ENCODE results near the gene TRAF3IP1.
"Not testable (repeated sequence)": the region's sequence is repeated elsewhere in the genome, so short reads cannot be mapped to it uniquely, and the experiment has no call there.

Gene TRAF3IP1

DNA sequence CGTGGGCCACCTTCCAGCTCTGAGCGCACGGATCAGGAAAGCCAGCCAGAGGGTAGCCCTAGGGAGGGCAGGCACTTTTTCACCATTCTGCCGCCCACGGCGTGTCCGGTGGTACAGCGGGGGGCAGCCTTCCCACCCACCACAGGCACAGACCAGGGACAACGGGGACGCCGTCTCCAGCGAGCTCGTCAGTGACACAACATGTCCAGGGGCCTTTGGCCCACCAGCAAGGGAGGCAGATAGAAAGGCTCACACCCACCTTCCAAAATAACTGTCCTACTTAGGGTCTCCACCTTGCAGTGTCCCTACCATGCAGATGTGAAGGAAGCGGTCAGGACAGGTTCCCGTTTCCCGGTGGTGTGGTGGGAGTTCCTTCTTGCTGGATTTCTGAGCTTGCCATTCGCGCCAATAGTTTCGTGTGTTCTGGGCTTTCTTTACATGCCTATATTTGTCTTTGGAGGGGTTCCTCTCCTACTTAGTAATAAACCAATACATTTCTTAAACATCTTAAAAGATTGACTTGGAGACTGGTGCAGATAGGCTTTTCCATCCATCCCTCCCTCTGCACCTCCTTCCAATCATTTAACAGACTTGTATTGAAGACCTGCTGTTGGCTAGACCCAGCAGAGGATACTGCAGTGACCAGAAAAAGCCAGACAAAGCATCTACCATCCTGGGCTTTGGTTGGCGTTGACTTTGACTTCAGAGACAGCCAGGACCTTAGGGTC lies 107.3 kb downstream of the TRAF3IP1 start:
- DNase-seq (ENCODE audit: low spot score), result no peak

DNA sequence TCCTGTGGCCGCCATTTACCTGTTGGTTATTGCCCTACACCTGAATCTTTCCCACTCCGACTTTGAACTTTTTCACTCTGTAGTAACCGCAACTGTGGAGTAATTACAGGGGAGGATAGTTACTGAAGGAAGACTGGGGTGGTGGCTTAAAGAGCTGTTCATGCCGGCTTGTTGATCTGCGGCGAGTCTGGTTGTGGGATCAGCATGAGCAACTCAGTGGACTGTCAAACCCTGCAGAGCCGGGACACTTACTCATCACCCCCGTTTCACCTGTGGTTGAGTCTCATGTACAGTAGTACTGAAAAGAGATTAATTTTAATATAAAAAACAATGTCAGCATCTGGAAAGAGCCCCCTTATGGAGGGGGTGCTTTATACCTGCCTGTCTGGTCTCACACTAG lies 108.5 kb downstream of the TRAF3IP1 start:
- no peak for DNase-seq (ENCODE audit: low spot score)

DNA sequence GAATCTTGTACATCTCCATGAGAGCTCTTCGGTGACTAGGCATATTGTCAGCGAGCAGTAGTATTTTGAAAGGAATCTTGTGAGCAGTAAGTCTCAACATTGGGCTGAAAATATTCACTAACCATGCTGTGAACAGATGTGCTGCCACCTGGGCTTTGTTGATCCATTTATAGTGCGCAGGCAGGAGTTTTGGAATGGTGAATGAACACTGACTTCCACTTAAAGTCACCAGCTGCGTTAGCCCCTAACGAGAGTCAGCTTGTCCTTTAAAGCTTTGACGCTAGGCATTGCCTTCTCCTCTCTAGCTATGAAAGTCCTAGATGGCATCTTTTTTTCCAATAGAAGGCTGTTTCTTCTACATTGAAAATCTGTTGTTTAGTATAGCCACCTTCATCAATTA lies 110.5 kb downstream of the TRAF3IP1 start:
- no peak for DNase-seq (ENCODE audit: low spot score)

DNA sequence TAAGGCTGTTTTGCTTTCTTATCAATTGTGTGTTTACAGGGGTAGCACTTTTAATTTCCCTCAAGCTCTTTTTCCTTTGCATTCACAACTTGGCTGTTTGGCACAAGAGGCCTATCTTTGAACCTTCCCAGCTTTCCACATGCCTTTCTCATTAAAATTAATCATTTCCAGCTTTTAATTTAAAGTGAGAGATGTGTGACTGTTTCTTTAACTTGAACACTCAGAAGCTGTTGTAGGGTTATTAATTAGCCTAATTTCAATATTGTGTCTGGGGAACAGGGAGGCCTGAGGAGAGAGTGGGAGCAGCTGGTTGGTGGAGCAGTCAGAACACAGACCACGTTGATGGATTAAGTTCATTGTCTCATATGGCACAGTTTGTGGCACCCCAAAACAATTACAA lies 111.1 kb downstream of the TRAF3IP1 start:
- no peak for DNase-seq (ENCODE audit: low spot score)

DNA sequence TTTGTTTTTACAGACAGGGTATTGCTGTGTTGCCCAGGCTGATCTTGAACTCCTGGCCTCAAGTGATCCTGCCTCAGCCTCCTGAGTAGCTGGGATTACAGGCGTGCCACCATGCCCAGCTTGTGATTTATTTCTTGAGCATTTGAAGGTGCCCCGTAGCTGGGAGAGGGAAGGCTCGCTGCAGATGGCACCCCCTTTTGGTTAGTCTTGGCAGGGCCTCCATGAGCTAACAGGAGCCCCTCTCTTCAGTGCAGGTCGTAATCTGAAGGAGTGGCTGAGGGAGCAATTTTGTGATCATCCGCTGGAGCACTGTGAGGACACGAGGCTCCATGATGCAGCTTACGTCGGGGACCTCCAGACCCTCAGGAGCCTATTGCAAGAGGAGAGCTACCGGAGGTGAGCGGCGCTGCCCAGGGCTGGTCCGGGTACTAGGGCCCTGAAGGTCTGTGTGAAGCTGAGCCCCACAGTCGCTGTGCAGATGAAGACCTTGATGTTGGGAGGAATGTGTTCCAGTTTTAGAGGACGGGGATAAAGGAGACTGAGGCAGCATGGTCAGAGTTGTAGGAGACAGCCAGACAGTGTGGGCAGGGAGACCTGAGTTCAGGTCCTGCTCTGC lies 113.1 kb downstream of the TRAF3IP1 start:
- no peak for DNase-seq (ENCODE audit: low spot score)

- no peak for DNase-seq (ENCODE audit: low spot score)
Observed at GRCh38 chr2:238433941-238434845, 113.9 kb downstream of the TRAF3IP1 start.

GRCh38 chr2:238434846-238435751 lies 114.8 kb downstream of the TRAF3IP1 start:
- no peak for DNase-seq (ENCODE audit: low spot score)

DNA sequence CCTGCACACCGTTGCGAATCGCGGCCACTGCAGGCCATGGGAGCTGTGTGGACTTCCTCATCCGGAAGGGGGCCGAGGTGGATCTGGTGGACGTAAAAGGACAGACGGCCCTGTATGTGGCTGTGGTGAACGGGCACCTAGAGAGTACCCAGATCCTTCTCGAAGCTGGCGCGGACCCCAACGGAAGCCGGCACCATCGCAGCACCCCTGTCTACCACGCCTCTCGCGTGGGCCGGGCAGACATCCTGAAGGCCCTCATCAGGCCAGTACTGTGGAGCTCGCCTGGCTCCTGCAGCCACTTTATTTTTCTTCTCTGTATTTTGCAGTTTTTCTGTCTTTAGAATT lies 115.4 kb downstream of the TRAF3IP1 start:
- DNase-seq (ENCODE audit: low spot score), result no peak

- DNase-seq (ENCODE audit: low spot score), result no peak
Observed at GRCh38 chr2:238438856-238439849, 118.8 kb downstream of the TRAF3IP1 start.

DNA sequence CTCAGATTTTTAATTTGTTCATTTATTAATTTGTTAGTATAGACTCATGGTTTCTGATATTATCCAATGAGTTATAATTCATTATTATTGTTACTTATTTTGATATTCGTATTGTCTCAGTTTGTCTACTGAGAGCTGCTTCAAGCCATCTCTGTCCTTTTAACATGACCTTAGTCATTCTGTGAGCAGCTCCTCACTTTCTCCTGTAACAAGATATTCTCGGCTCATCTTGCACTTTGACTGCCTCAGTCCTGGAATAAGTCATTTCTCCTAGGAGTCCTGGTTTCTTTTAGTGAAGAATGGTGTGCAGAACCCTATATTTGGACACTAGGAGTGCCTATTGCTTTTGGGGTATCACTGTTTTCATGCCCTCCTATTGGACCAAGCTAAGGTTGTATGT lies 119.6 kb downstream of the TRAF3IP1 start:
- no peak for DNase-seq (ENCODE audit: low spot score)

DNA sequence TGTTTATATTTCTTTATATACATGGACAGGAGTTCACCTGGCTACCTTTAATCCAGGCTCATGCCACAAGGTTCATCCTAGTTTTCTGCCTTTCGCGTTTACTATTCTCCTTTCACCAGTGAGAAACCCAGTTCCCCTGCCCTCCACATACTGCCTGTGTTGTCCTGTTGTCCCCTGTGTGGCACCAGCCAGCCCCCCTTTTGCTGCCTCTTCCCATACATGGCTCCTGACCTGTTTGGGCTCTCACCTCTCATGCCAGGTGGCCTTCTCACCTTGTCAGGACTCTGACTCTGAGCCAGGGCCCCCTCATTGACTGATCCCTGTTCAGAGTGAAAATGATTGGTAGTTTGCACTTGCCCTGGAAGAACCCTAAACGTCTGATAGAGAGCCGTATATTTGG lies 120.0 kb downstream of the TRAF3IP1 start:
- no peak for DNase-seq (ENCODE audit: low spot score)

DNA sequence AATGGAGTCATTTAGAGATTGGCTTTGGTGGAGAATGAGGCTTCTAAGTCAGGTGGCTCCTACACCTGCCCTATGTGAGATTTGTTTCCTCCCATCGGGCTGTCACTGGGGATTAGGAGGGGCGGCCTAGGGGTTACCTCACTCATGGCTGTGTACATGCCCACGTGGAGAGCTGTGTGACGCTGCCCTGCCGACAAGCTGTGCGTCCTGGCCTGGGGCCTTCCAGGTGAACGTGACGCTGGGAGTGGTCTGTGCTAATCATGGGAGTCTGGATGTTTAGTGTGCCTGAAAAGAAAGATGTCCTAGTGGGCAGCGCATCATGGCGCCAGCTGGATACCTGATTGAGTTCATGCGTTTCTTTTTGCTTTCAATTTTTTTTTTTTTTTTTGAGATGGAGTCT lies 120.4 kb downstream of the TRAF3IP1 start:
- no peak for DNase-seq (ENCODE audit: low spot score)

DNA sequence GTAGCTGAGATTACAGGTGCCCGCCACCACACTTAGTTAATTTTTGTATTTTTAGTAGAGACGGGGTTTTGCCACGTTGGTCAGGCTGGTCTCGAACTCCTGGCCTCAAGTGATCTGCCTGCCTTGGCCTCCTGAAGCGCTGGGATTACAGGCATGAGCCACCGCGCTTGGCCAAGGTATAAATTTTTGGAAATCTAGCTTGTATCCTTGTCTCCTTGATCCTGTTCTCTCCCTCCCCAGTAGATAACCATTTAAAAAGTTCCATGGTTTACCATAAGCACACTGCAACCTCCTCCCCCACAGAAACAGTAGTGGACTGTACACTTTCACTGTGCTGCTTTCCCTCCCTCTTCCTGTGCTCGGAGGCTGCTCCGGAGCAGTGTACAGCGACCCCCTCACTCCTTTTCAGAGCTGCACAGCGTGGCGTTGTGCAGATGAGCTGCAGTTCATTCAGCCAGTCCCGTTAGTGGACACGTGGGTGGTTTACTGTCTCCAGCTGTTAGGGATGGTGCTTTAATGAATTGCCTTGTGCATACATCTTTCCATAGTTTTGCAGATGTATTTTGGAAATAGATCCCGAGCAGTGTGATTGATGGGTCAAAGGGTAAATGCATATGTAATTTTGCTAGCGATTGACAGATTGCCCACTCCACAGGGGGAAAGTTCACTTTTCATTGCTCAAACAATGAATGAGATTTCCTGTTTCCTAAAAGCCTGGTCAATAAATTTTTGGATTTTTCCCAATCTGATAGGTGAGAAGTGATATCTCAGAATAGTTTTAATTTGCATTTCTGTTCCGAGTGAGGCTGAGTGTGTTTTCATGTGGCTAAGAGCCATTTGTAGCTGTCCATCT lies 121.2 kb downstream of the TRAF3IP1 start:
- DNase-seq (ENCODE audit: low spot score), result no peak

GRCh38 chr2:238442257-238442656 lies 121.9 kb downstream of the TRAF3IP1 start:
- not testable (repeated sequence) for DNase-seq (ENCODE audit: low spot score)

DNA sequence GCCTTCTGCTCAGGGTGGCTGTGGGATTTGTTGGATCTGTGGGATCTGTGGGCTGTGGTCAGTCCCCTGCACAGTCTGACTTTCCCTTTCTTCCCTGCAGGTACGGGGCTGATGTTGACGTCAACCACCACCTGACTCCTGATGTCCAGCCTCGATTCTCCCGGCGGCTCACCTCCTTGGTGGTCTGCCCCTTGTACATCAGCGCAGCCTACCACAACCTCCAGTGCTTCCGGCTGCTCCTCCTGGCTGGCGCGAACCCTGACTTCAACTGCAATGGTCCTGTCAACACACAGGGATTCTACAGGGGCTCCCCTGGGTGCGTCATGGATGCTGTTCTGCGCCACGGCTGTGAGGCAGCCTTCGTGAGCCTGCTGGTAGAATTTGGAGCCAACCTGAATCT lies 123.9 kb downstream of the TRAF3IP1 start:
- no peak for DNase-seq (ENCODE audit: low spot score)

GRCh38 chr2:238445409-238446190 lies 125.3 kb downstream of the TRAF3IP1 start:
- DNase-seq (ENCODE audit: low spot score), result no peak

DNA sequence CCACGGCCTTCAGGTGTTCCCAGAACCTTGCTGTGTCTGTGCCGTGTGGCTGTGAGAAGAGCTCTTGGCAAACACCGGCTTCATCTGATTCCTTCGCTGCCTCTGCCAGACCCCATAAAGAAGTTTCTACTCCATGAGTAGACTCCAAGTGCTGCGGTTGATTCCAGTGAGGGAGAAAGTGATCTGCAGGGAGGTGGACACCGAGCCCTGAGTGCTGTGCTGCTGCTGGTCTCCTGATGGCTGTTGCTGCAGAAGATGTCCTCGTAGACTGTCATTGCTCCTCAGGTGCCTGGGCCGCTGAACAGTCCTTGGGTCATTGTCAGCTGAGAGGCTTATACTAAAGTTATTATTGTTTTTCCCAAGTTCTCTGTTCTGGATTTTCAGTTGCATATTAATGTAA lies 126.1 kb downstream of the TRAF3IP1 start:
- DNase-seq (ENCODE audit: low spot score), result no peak

DNA sequence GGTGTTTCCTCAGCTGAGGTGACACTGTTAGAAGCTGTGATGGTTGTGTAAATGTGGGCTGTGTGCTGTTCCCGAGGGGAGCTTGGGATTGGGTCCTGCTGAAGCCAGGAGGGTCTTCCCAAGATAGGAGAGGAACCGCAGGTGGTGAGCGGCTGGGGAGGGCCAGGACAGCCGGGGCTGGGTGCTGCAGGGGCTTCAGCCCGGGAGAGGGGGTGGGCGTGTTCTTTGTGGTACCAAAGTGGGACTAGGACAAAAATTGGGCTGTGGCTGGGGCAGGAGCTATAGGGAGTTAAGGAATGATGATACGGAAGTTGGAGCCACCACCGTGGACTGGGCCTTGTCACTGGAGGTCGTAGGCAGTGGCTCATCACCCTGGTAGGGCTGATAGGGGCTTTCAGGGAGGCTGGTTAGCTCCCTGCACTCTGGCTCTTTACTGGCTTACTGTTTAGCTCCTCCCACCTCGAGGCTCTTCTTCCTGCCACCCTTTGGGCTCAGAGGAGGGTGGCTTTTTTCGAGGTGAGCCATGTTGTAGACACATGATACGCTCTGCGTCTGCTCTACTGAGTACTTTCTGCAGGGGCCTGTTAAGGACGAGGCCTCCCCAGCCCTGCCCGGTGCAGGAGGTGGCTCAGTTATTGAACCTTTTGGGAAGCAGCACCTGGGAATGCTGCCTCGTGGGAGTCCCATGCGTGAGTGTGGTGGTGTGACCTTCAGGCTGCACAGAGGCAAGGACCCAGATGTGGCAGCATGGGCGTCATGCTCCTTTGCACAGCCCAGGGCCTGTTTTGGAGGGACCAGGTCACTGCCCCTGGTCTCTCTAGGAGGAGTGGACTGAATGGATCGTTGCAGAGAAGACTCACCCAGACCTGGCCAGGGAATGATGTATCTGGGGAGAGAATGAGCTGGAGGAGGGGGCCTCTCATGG lies 128.0 kb downstream of the TRAF3IP1 start:
- DNase-seq (ENCODE audit: low spot score), result no peak
